Measurements from ENCODE around the gene ADCY9. TPM values are rescaled to one million over a fixed set of nuclear protein-coding genes. Genes with fewer than 3 reads are reported as not detected.
"Not testable (repeated sequence)": the region's sequence is repeated elsewhere in the genome, so short reads cannot be mapped to it uniquely, and the experiment has no call there.

ADCY9 gene
- total RNA-seq, 4 donors from 2014 or later = 19.0 to 32.7 (median 29.6) TPM

- no peaks in the 10 kb centered on the region for H3K9me3 ChIP-seq
- no peak overlapping the region for H3K27ac ChIP-seq
- H3K4me3 ChIP-seq = no peak overlapping the region
- no peaks in the 10 kb centered on the region for H3K4me1 ChIP-seq
- TF ChIP-seq CTCF (IDR thresholded peaks at IDR 0.05) (no peak), EP300 (IDR thresholded peaks at IDR 0.05) (no peak), POLR2A (IDR thresholded peaks at IDR 0.05) (no peak)
- H3K36me3 ChIP-seq = no peaks in the 10 kb centered on the region
- no peaks in the 10 kb centered on the region for H3K27me3 ChIP-seq
- WGBS, 2 donors = 68 to 75% methylated on average over 4 of the region's 4 CpGs
- no peak for DNase-seq (ENCODE audit: low spot score in 2 of 2)
Observed at GRCh38 chr16:4157376-4157825, 41.2 kb upstream of the ADCY9 start.

- 81 to 87% methylated on average over 3 of the region's 3 CpGs for WGBS, 2 donors
- not testable (repeated sequence) for H3K9me3 ChIP-seq; H3K27me3 ChIP-seq; H3K4me1 ChIP-seq; H3K4me3 ChIP-seq; H3K36me3 ChIP-seq; H3K27ac ChIP-seq; DNase-seq (ENCODE audit: low spot score in 2 of 2)
Observed at GRCh38 chr16:4156503-4156902, 40.3 kb upstream of the ADCY9 start.

- H3K9me3 ChIP-seq; H3K4me3 ChIP-seq; H3K4me1 ChIP-seq; H3K27me3 ChIP-seq; DNase-seq (ENCODE audit: low spot score in 2 of 2); H3K36me3 ChIP-seq; H3K27ac ChIP-seq: not testable (repeated sequence)
- WGBS, 2 donors = 87% methylated on average over 13 of the region's 13 CpGs
Observed at GRCh38 chr16:4153364-4153763, 37.1 kb upstream of the ADCY9 start.

- H3K36me3 ChIP-seq = no peaks in the 10 kb centered on the region
- H3K4me3 ChIP-seq = no peak overlapping the region
- H3K27me3 ChIP-seq = no peaks in the 10 kb centered on the region
- TF ChIP-seq CTCF (IDR thresholded peaks at IDR 0.05) = no peak
- TF ChIP-seq POLR2A (IDR thresholded peaks at IDR 0.05) = no peak
- no peak for TF ChIP-seq EP300 (IDR thresholded peaks at IDR 0.05)
- H3K4me1 ChIP-seq = no peaks in the 10 kb centered on the region
- 53 to 62% methylated on average over 4 to 5 of the region's 5 CpGs for WGBS, 2 donors
- H3K9me3 ChIP-seq = peaks cover 0 to 6% (median 0%) of the 10 kb centered on the region in 4 donors
- no peak overlapping the region for H3K27ac ChIP-seq
- DNase-seq (ENCODE audit: low spot score in 2 of 2) = no peak
Observed at GRCh38 chr16:4152267-4152666, 36.0 kb upstream of the ADCY9 start.

- H3K36me3 ChIP-seq = no peaks in the 10 kb centered on the region
- H3K4me3 ChIP-seq = no peak overlapping the region
- 87 to 91% methylated on average over 10 of the region's 10 CpGs for WGBS, 2 donors
- no peak for DNase-seq (ENCODE audit: low spot score in 2 of 2)
- no peaks in the 10 kb centered on the region for H3K27me3 ChIP-seq
- no peak for TF ChIP-seq POLR2A (IDR thresholded peaks at IDR 0.05)
- H3K9me3 ChIP-seq = peaks cover 0 to 6% (median 0%) of the 10 kb centered on the region in 4 donors
- no peaks in the 10 kb centered on the region for H3K4me1 ChIP-seq
- no peak overlapping the region for H3K27ac ChIP-seq
Observed at GRCh38 chr16:4147236-4147635, 31.0 kb upstream of the ADCY9 start.

- no peaks in the 10 kb centered on the region for H3K9me3 ChIP-seq
- 45 to 60% methylated on average over 5 of the region's 5 CpGs for WGBS, 2 donors
- H3K4me1 ChIP-seq = no peaks in the 10 kb centered on the region
- no peaks in the 10 kb centered on the region for H3K27me3 ChIP-seq
- TF ChIP-seq CTCF (IDR thresholded peaks at IDR 0.05) (no peak), EP300 (IDR thresholded peaks at IDR 0.05) (no peak), POLR2A (IDR thresholded peaks at IDR 0.05) (no peak)
- H3K27ac ChIP-seq = no peak overlapping the region
- H3K4me3 ChIP-seq = no peak overlapping the region
- no peak for DNase-seq (ENCODE audit: low spot score in 2 of 2)
- no peaks in the 10 kb centered on the region for H3K36me3 ChIP-seq
Observed at GRCh38 chr16:4142268-4142667, 26.0 kb upstream of the ADCY9 start.

- no peaks in the 10 kb centered on the region for H3K36me3 ChIP-seq
- TF ChIP-seq CTCF (IDR thresholded peaks at IDR 0.05) = no peak
- no peak for TF ChIP-seq EP300 (IDR thresholded peaks at IDR 0.05)
- TF ChIP-seq POLR2A (IDR thresholded peaks at IDR 0.05) = no peak
- no peak overlapping the region for H3K27ac ChIP-seq
- H3K4me1 ChIP-seq = no peaks in the 10 kb centered on the region
- no peak for DNase-seq (ENCODE audit: low spot score in 2 of 2)
- H3K27me3 ChIP-seq = no peaks in the 10 kb centered on the region
- 94 to 95% methylated on average over 12 of the region's 12 CpGs for WGBS, 2 donors
- H3K4me3 ChIP-seq = no peak overlapping the region
- no peaks in the 10 kb centered on the region for H3K9me3 ChIP-seq
Observed at GRCh38 chr16:4141604-4142003, 25.4 kb upstream of the ADCY9 start.

Data from tibial nerve (tissue), 4 donors.